ENCODE data around the gene DNA2. TPM values are rescaled to one million over a fixed set of nuclear protein-coding genes. Genes with fewer than 3 reads are reported as not detected.

DNA2 gene
- total RNA-seq, 1 experiment from 2014 or later: 20.9 TPM

- Histone ChIP-seq H3K36me3 (ENCODE audit: control insufficient read depth in 1 of 2, insufficient read depth in 2 of 2, low read length in 2 of 2) (no peaks in the 10 kb centered on the region), H2AFZ (ENCODE audit: low read depth, low read length, poor library complexity, severe bottlenecking) (no peak overlapping the region), H3K4me1 (ENCODE audit: control insufficient read depth in 1 of 2, insufficient read depth in 2 of 2, low read length in 2 of 2) (no peaks in the 10 kb centered on the region), H3K9ac (ENCODE audit: low read length) (no peak overlapping the region), H3K4me2 (ENCODE audit: low read length) (no peak overlapping the region), H3K4me3 (replicated peaks in 1 of 2; ENCODE audit: low read depth in 1 of 2, low read length in 2 of 2) (no peak overlapping the region), H3K27me3 (ENCODE audit: insufficient read depth, low read length) (no peaks in the 10 kb centered on the region), H3K9me2 (ENCODE audit: insufficient read depth) (no peaks in the 10 kb centered on the region), H4K20me1 (ENCODE audit: insufficient read depth) (no peaks in the 10 kb centered on the region), H3K27ac (ENCODE audit: low read depth, low read length) (no peak overlapping the region), H3K79me2 (ENCODE audit: insufficient read depth, low read length) (no peaks in the 10 kb centered on the region), H3K9me3 (ENCODE audit: control insufficient read depth in 1 of 2, insufficient read depth in 1 of 2, low read depth in 1 of 2, low read length in 2 of 2) (no peaks in the 10 kb centered on the region)
- DNase-seq (ENCODE audit: low read depth, low spot score): no peak
- ATAC-seq: no peak
- BruUV-seq (replicated peaks): no TSS peak
- TF ChIP-seq EZH2phosphoT487 (IDR thresholded peaks at IDR 0.05; ENCODE audit: borderline replicate concordance) (no peak), SRF (IDR thresholded peaks at IDR 0.05; ENCODE audit: low read depth) (no peak), RAD21 (IDR thresholded peaks at IDR 0.05; ENCODE audit: low read depth) (no peak), YY1 (IDR thresholded peaks at IDR 0.05; ENCODE audit: extremely low read depth, insufficient replicate concordance, low read depth, low read length) (no peak), REST (IDR thresholded peaks at IDR 0.05; ENCODE audit: low read depth) (no peak)
- ChIA-PET RAD21 (ENCODE audit: low non-redundant PET in 1 of 2, low total read pairs in 2 of 2, uncharacterized antibody in 2 of 2, unreplicated experiment in 2 of 2) (no interaction called here), CTCF (no interaction called here), POLR2A (no interaction called here)
- intact Hi-C loops (cut with micrococcal nuclease): no loop called here
Observed at GRCh38 chr10:68508090-68508489, 36.3 kb upstream of the DNA2 start.

- no peaks in the 10 kb centered on the region for H4K20me1 ChIP-seq (ENCODE audit: insufficient read depth)
- DNase-seq (ENCODE audit: low read depth, low spot score) (no peak), ATAC-seq (no peak)
- no peak overlapping the region for H3K4me2 ChIP-seq (ENCODE audit: low read length)
- no peaks in the 10 kb centered on the region for H3K9me2 ChIP-seq (ENCODE audit: insufficient read depth)
- H3K9me3 ChIP-seq (ENCODE audit: control insufficient read depth in 1 of 2, insufficient read depth in 1 of 2, low read depth in 1 of 2, low read length in 2 of 2): no peaks in the 10 kb centered on the region
- no peak overlapping the region for H3K9ac ChIP-seq (ENCODE audit: low read length)
- no peaks in the 10 kb centered on the region for H3K4me1 ChIP-seq (ENCODE audit: control insufficient read depth in 1 of 2, insufficient read depth in 2 of 2, low read length in 2 of 2)
- H3K36me3 ChIP-seq (ENCODE audit: control insufficient read depth in 1 of 2, insufficient read depth in 2 of 2, low read length in 2 of 2): no peaks in the 10 kb centered on the region
- H3K79me2 ChIP-seq (ENCODE audit: insufficient read depth, low read length): no peaks in the 10 kb centered on the region
- ChIA-PET POLR2A (no interaction called here), RAD21 (ENCODE audit: low non-redundant PET in 1 of 2, low total read pairs in 2 of 2, uncharacterized antibody in 2 of 2, unreplicated experiment in 2 of 2) (no interaction called here), CTCF (no interaction called here)
- no peak overlapping the region for H2AFZ ChIP-seq (ENCODE audit: low read depth, low read length, poor library complexity, severe bottlenecking)
- intact Hi-C loops (cut with micrococcal nuclease): no loop called here
- BruUV-seq (replicated peaks): no TSS peak
- H3K27me3 ChIP-seq (ENCODE audit: insufficient read depth, low read length): no peaks in the 10 kb centered on the region
- H3K27ac ChIP-seq (ENCODE audit: low read depth, low read length): no peak overlapping the region
- H3K4me3 ChIP-seq (replicated peaks in 1 of 2; ENCODE audit: low read depth in 1 of 2, low read length in 2 of 2): no peak overlapping the region
- no peak for TF ChIP-seq ELF1 (IDR thresholded peaks at IDR 0.05; ENCODE audit: borderline replicate concordance, low read depth)
- TF ChIP-seq CTCF (IDR thresholded peaks at IDR 0.05 in 2 of 3, conservative IDR thresholded peaks at IDR 0.05 in 1 of 3; ENCODE audit: borderline replicate concordance in 1 of 3, insufficient read depth in 1 of 3, low read depth in 2 of 3, low read length in 2 of 3): no peak
- TF ChIP-seq CBX3 (IDR thresholded peaks at IDR 0.05; ENCODE audit: low read depth): no peak
- TF ChIP-seq FOSL1 (IDR thresholded peaks at IDR 0.05; ENCODE audit: low read depth): no peak
- TF ChIP-seq POLR2AphosphoS5 (IDR thresholded peaks at IDR 0.05; ENCODE audit: low read depth, low read length): no peak
- TF ChIP-seq SIN3A (IDR thresholded peaks at IDR 0.05; ENCODE audit: low read depth): no peak
- no peak for TF ChIP-seq ZBTB33 (IDR thresholded peaks at IDR 0.05; ENCODE audit: extremely low read depth, insufficient replicate concordance, low read length)
- no peak for TF ChIP-seq EGR1 (IDR thresholded peaks at IDR 0.05; ENCODE audit: low read depth)
Observed at GRCh38 chr10:68506411-68506810, 34.6 kb upstream of the DNA2 start.

Data from HCT116 (cell line).